ENCODE data around the gene METRNL. TPM values are rescaled to one million over a fixed set of nuclear protein-coding genes. Genes with fewer than 3 reads are reported as not detected.
A peak's percentile ranks its signal among the peaks of the same experiment; 100 is the strongest.

Gene METRNL
- total and polyA plus RNA-seq, 4 donors: 0.67 to 9.0 (median 8.6) TPM

DNA sequence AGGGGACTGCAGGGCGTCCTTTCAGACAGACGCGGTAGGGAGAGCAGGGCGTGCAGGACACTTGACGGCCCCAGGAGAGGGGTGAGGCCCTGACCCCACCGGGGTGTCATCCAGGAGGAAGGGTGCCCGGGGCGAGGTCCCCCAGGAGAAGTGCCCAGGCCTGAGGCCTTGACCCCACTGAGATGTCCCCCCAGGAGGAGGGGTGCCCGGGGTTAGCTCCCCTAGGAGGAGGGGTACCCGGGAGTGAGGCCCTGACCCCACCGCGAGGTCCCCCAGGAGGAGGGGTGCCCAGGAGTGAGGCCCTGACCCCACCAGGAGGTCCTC, 27.2 kb upstream of the METRNL start:
- H3K4me1 ChIP-seq (ENCODE audit: control insufficient read depth in 4 of 4, insufficient read depth in 4 of 4, low read length in 3 of 4): peaks cover 0 to 7% (median 5%) of the 10 kb centered on the region in 4 donors
- 48% methylated on average over 12 of the region's 12 CpGs for WGBS
- H3K27ac ChIP-seq (ENCODE audit: low read depth in 1 of 2, low read length in 2 of 2): peak overlapping the region; percentile 65 to 77
- H3K36me3 ChIP-seq (ENCODE audit: control insufficient read depth in 4 of 4, insufficient read depth in 3 of 4, low read depth in 1 of 4, low read length in 3 of 4): no peaks in the 10 kb centered on the region
- H3K4me3 ChIP-seq (ENCODE audit: low read depth in 1 of 3, low read length in 3 of 3): peak overlapping the region; percentile 44 to 56 (median 44)
- DNase-seq (ENCODE audit: low spot score): no peak
- peak overlapping the region in 1 of 2 donors; percentile 47 for H3K9ac ChIP-seq (ENCODE audit: low read depth in 1 of 2, low read length in 2 of 2)
- TF ChIP-seq REST (IDR thresholded peaks at IDR 0.05) (no peak), RAD21 (IDR thresholded peaks at IDR 0.05) (no peak), GABPA (IDR thresholded peaks at IDR 0.05 in 1 of 2, conservative IDR thresholded peaks at IDR 0.05 in 1 of 2) (no peak), FOXA1 (IDR thresholded peaks at IDR 0.05) (no peak), ATF3 (IDR thresholded peaks at IDR 0.05) (no peak), YY1 (IDR thresholded peaks at IDR 0.05) (no peak), TAF1 (conservative IDR thresholded peaks at IDR 0.05) (no peak), SP1 (IDR thresholded peaks at IDR 0.05) (no peak)
- H3K27me3 ChIP-seq (ENCODE audit: control insufficient read depth in 4 of 4, insufficient read depth in 4 of 4, low read length in 3 of 4): no peaks in the 10 kb centered on the region
- no peaks in the 10 kb centered on the region for H3K9me3 ChIP-seq (ENCODE audit: control insufficient read depth in 4 of 4, low read length in 3 of 4)

DNA sequence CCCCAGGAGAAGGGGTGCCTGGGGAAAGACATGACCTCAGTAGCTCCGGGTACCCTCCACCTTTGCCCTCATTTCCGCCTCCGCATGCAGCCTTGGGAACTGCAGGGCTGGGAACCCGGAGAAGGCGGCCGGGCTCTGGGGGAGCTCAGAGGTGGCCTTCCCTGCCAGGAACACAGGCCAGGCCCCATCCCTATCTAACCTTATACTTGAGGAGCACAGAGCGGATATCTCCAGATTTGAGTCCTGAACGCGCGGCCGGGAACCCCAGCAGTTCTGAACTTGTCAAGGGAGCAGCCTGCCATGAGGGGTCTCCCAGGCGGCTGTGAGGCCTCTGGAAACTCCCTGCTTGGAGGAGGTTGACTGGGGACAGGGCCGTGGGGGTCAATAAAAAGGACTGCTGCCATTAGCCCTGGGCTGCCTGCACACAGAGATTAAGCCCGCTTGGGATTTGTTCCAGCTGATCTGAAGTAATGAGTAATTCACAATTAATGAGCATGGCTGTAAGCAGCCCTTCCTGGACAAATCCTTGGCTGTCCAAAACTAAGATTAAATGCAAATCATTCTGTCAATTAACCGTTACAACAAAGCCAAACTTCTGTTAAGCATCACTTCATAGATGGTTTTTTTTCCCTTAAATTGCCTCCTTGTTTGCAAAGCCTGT, 26.3 kb upstream of the METRNL start:
- peak overlapping the region; percentile 65 to 77 for H3K27ac ChIP-seq (ENCODE audit: low read depth in 1 of 2, low read length in 2 of 2)
- H3K4me1 ChIP-seq (ENCODE audit: control insufficient read depth in 4 of 4, insufficient read depth in 4 of 4, low read length in 3 of 4): peaks cover 0 to 7% (median 5%) of the 10 kb centered on the region in 4 donors
- no peak overlapping the region for H3K4me3 ChIP-seq (ENCODE audit: low read depth in 1 of 3, low read length in 3 of 3)
- WGBS: 82% methylated on average over 15 of the region's 15 CpGs
- peak; percentile 62 for TF ChIP-seq NR2F2 (IDR thresholded peaks at IDR 0.05)
- TF ChIP-seq RXRA (IDR thresholded peaks at IDR 0.05): peak; percentile 66 to 83
- TF ChIP-seq JUND (IDR thresholded peaks at IDR 0.05): no peak
- no peak for TF ChIP-seq FOXA2 (IDR thresholded peaks at IDR 0.05)
- no peaks in the 10 kb centered on the region for H3K9me3 ChIP-seq (ENCODE audit: control insufficient read depth in 4 of 4, low read length in 3 of 4)
- DNase-seq (ENCODE audit: low spot score): no peak
- H3K9ac ChIP-seq (ENCODE audit: low read depth in 1 of 2, low read length in 2 of 2): peak overlapping the region in 1 of 2 donors; percentile 52
- H3K36me3 ChIP-seq (ENCODE audit: control insufficient read depth in 4 of 4, insufficient read depth in 3 of 4, low read depth in 1 of 4, low read length in 3 of 4): no peaks in the 10 kb centered on the region
- H3K27me3 ChIP-seq (ENCODE audit: control insufficient read depth in 4 of 4, insufficient read depth in 4 of 4, low read length in 3 of 4): no peaks in the 10 kb centered on the region

DNA sequence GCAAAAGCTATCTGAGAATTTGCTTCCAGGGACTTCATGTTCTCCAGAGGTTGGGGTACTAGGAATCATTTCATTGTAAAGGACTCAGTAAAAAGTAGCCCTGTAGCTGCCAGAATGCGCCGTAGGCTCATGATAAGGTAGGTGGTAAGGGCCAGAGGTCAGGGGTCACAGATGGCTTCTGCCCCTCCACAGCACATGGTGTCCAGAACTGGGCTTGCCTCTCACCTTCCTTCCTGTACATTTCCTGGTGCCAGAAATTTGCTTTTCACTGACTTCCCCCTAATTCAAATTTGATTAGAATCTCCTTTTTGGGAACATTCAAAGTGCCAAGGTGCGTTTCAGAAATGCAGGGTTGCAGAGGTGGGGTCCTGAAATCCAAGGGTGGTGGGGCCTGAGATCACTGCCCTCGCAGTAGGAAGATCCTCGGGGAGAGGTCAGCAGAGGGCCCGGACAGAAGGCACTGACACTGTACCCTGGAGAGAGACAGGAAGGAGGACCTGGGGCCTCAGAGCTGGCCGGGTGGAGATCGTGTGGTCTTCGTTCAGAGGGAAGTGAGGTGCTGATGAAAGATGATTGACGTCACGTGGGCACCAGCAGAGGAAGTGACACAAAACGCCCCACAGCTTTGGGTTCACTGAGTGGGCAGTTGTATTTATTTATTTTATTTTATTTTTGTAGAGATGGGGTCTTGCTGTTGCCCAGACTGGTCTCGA, 25.5 kb upstream of the METRNL start:
- Histone ChIP-seq H3K9ac (ENCODE audit: low read depth in 1 of 2, low read length in 2 of 2) (peak overlapping the region in 1 of 2 donors; percentile 52), H3K27ac (ENCODE audit: low read depth in 1 of 2, low read length in 2 of 2) (peak overlapping the region; percentile 65 to 77), H3K4me3 (ENCODE audit: low read depth in 1 of 3, low read length in 3 of 3) (no peak overlapping the region), H3K36me3 (ENCODE audit: control insufficient read depth in 4 of 4, insufficient read depth in 3 of 4, low read depth in 1 of 4, low read length in 3 of 4) (no peaks in the 10 kb centered on the region), H3K27me3 (ENCODE audit: control insufficient read depth in 4 of 4, insufficient read depth in 4 of 4, low read length in 3 of 4) (no peaks in the 10 kb centered on the region), H3K9me3 (ENCODE audit: control insufficient read depth in 4 of 4, low read length in 3 of 4) (no peaks in the 10 kb centered on the region), H3K4me1 (ENCODE audit: control insufficient read depth in 4 of 4, insufficient read depth in 4 of 4, low read length in 3 of 4) (peaks cover 0 to 7% (median 5%) of the 10 kb centered on the region in 4 donors)
- WGBS: 71% methylated on average over 13 of the region's 13 CpGs
- DNase-seq (ENCODE audit: low spot score): no peak
- TF ChIP-seq GABPA (IDR thresholded peaks at IDR 0.05 in 1 of 2, conservative IDR thresholded peaks at IDR 0.05 in 1 of 2) (peak in 1 of 2 donors; percentile 9), FOXA1 (IDR thresholded peaks at IDR 0.05) (no peak), YY1 (IDR thresholded peaks at IDR 0.05) (no peak), RXRA (IDR thresholded peaks at IDR 0.05) (no peak), HNF4A (conservative IDR thresholded peaks at IDR 0.05) (no peak), TAF1 (conservative IDR thresholded peaks at IDR 0.05) (no peak), NR2F2 (IDR thresholded peaks at IDR 0.05) (peak; percentile 78), EGR1 (IDR thresholded peaks at IDR 0.05; ENCODE audit: low read depth in 2 of 2) (no peak), SP1 (IDR thresholded peaks at IDR 0.05) (peak; percentile 10), REST (IDR thresholded peaks at IDR 0.05) (no peak), RAD21 (IDR thresholded peaks at IDR 0.05) (peak in 1 of 2 donors; percentile 10), FOXA2 (IDR thresholded peaks at IDR 0.05) (no peak), ATF3 (IDR thresholded peaks at IDR 0.05) (no peak), JUND (IDR thresholded peaks at IDR 0.05) (no peak)
- TF ChIP-seq, protein P1, sequence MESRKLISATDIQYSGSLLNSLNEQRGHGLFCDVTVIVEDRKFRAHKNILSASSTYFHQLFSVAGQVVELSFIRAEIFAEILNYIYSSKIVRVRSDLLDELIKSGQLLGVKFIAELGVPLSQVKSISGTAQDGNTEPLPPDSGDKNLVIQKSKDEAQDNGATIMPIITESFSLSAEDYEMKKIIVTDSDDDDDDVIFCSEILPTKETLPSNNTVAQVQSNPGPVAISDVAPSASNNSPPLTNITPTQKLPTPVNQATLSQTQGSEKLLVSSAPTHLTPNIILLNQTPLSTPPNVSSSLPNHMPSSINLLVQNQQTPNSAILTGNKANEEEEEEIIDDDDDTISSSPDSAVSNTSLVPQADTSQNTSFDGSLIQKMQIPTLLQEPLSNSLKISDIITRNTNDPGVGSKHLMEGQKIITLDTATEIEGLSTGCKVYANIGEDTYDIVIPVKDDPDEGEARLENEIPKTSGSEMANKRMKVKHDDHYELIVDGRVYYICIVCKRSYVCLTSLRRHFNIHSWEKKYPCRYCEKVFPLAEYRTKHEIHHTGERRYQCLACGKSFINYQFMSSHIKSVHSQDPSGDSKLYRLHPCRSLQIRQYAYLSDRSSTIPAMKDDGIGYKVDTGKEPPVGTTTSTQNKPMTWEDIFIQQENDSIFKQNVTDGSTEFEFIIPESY (IDR thresholded peaks at IDR 0.05): no peak
